A673 (cell line): ENCODE results near the gene SH2D6. TPM values are rescaled to one million over a fixed set of nuclear protein-coding genes. Genes with fewer than 3 reads are reported as not detected.

Experiments used
- BruUV-seq: library from RNA; stranded (reverse); fragments of 400-500 nt; replicated peaks from 2 replicates; lab custom pipeline; 2021; lab: Mats Ljungman, UMichigan
- CTCF ChIA-PET: fragments of 300-600 bp; sonication (Branson Sonifier 250); formaldehyde crosslinking; loops from one replicate; lab custom pipeline; 2022; ENCODE audit warnings: antibody characterized with exemption; lab: Charles Lee
- POLR2A ChIA-PET: fragments of 300-600 bp; sonication (Branson Sonifier 250); formaldehyde crosslinking; loops from one replicate; lab custom pipeline; 2022; ENCODE audit warnings: antibody characterized with exemption; ENCODE audit not compliant: low non-redundant PET; lab: Charles Lee
- DNase-seq: peaks from one replicate; pipeline ENCODE4 v3.0.0-alpha.2; 2015; ENCODE audit warnings: low spot score
- H3K27ac ChIP-seq: fragments of 200-600 bp; sonication (generic); 2 replicates; pipeline ENCODE4 v1.5.1; 2016; ENCODE audit warnings: mixed run types, low read depth, mild to moderate bottlenecking, mixed read lengths, antibody characterized with exemption, low read length; ENCODE audit not compliant: poor library complexity, severe bottlenecking
- H3K27me3 ChIP-seq: fragments of 200-600 bp; sonication (generic); replicated peaks from 2 replicates; pipeline ENCODE4 v1.6.1; 2017; ENCODE audit warnings: mixed run types, low read depth, mild to moderate bottlenecking, mixed read lengths, antibody characterized with exemption, low read length; ENCODE audit not compliant: insufficient read depth, poor library complexity
- H3K36me3 ChIP-seq: fragments of 200-600 bp; sonication (generic); 2 replicates; pipeline ENCODE4 v1.6.1; 2016; ENCODE audit warnings: mixed run types, mild to moderate bottlenecking, mixed read lengths, antibody characterized with exemption, low read length; ENCODE audit not compliant: insufficient read depth, poor library complexity, severe bottlenecking
- H3K4me1 ChIP-seq: fragments of 200-600 bp; sonication (generic); 2 replicates; pipeline ENCODE4 v1.6.1; 2017; ENCODE audit warnings: mixed run types, mild to moderate bottlenecking, mixed read lengths, antibody characterized with exemption, low read length; ENCODE audit not compliant: insufficient read depth, poor library complexity, severe bottlenecking
- H3K4me3 ChIP-seq: fragments of 200-600 bp; sonication (generic); 2 replicates; pipeline ENCODE4 v1.5.1; 2016; ENCODE audit warnings: low read depth, mixed run types, mild to moderate bottlenecking, mixed read lengths, low read length; ENCODE audit not compliant: poor library complexity, severe bottlenecking
- H3K9me3 ChIP-seq: fragments of 200-600 bp; sonication (generic); 2 replicates; pipeline ENCODE4 v1.6.1; 2016; ENCODE audit warnings: mixed run types, low read depth, mild to moderate bottlenecking, mixed read lengths, antibody characterized with exemption, low read length; ENCODE audit not compliant: poor library complexity, severe bottlenecking
- CTCF ChIP-seq: fragments of 300-800, 200-600 bp; sonication (generic); conservative IDR thresholded peaks from 2 replicates; pipeline ENCODE4 v1.5.1; 2017; ENCODE audit warnings: low read depth, mild to moderate bottlenecking, antibody characterized with exemption, low read length, moderate library complexity, mixed read lengths
- EZH2 ChIP-seq: fragments of 200-600 bp; sonication (generic); IDR thresholded peaks from 2 replicates; pipeline ENCODE4 v1.6.1; 2017; ENCODE audit warnings: borderline replicate concordance, low read depth, mild to moderate bottlenecking, mixed read lengths, antibody characterized with exemption, low read length; ENCODE audit not compliant: poor library complexity, severe bottlenecking
- intact Hi-C: fragments of 100-400 bp; cut with micrococcal nuclease; formaldehyde crosslinking; loops from one replicate; pipeline ENCODE4 v1.10.0; 2022; ENCODE audit not compliant: unreplicated experiment
- total RNA-seq: library from RNA; stranded (reverse); gene quantifications from 2 replicates; pipeline ENCODE4 v1.2.3, GENCODE V29; 2021

Gene SH2D6
- total RNA-seq, 1 experiment from 2014 or later, result 0.52 TPM

DNA sequence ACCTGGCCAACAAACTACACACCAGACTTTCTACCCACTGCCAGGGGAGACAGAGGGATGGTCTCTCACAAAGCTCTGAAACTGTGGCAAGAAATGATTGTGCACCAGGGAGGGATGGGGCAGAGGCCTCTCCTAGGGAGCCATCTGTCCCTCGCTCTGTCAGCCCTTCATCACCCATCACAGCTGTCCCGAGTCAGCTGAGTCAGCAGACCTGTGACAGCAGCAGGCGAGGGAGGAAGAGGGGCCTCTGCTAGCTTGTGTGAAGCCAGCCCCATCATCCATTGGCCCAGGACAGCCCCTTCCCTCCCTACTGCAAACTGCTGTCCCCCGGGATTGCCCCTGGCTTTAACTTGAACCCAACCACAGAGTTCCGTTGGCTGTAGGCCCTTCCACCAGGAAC is 5.0 kb downstream of the SH2D6 start:
- POLR2A ChIA-PET, result no interaction called here
- CTCF ChIA-PET, result no interaction called here
- Histone ChIP-seq H3K4me1 (peaks cover 16% of the 10 kb centered on the region), H3K27ac (no peak overlapping the region), H3K9me3 (no peaks in the 10 kb centered on the region), H3K27me3 (no peaks in the 10 kb centered on the region), H3K36me3 (no peaks in the 10 kb centered on the region), H3K4me3 (no peak overlapping the region)
- no TSS peak for BruUV-seq
- intact Hi-C loops, result no loop called here
- DNase-seq, result no peak
- TF ChIP-seq CTCF (no peak), EZH2 (no peak)

- no TSS peak for BruUV-seq
- H3K27me3 ChIP-seq, result no peaks in the 10 kb centered on the region
- no peaks in the 10 kb centered on the region for H3K9me3 ChIP-seq
- intact Hi-C loops, result no loop called here
- H3K27ac ChIP-seq, result no peak overlapping the region
- ChIA-PET POLR2A (no interaction called here), CTCF (interaction anchor here (0.6 kb wide), 1 partner anchor 123 kb away, joined by 8 read pairs; no protein-coding TSS in a partner anchor)
- no peak for DNase-seq
- no peak for TF ChIP-seq EZH2
- TF ChIP-seq CTCF, result no peak
- H3K4me3 ChIP-seq, result no peak overlapping the region
- peaks cover 6% of the 10 kb centered on the region for H3K4me1 ChIP-seq
- H3K36me3 ChIP-seq, result no peaks in the 10 kb centered on the region
Observed at GRCh38 chr2:85425588-85425987, 7.1 kb downstream of the SH2D6 start.

DNA sequence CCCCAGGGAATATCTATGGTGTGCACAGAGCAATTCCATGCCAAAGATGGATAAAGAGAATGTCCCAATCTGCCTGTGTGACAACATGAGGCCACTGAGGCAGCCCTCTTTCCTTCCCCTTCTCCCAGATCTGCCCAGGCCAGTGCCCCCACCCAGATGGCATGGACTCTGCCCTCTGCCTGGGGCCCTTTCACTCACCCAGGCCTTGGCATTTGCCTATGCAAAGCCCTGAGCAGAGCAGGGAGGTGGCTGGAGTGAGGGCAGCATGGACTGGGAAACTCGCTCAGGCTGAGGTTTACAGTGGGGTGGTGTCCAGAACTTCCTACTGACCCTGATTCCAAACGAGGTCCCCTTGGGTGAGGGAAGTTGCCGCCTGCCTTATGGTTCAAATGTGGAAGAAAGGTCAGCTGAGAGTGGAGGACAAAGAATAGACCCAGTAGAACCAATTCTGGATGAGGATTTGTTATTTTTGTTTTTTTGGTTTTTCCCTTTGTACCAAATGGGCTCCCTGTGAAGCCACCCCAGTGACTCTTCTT is 8.9 kb downstream of the SH2D6 start:
- no peaks in the 10 kb centered on the region for H3K36me3 ChIP-seq
- ChIA-PET CTCF (no interaction called here), POLR2A (no interaction called here)

More for the DNA sequence above, 8.9 kb downstream of the SH2D6 start:
- no peak for DNase-seq
- Histone ChIP-seq H3K9me3 (no peaks in the 10 kb centered on the region), H3K4me1 (no peaks in the 10 kb centered on the region), H3K27ac (no peak overlapping the region), H3K4me3 (no peak overlapping the region), H3K27me3 (no peaks in the 10 kb centered on the region)
- BruUV-seq, result no TSS peak
- TF ChIP-seq CTCF, result no peak
- no peak for TF ChIP-seq EZH2
- intact Hi-C loops, result no loop called here
